Kidney (tissue), 14 donors: ENCODE measurements around the gene GALNT5. TPM values are rescaled to one million over a fixed set of nuclear protein-coding genes. Genes with fewer than 3 reads are reported as not detected.

Source experiments
- DNase-seq, 5 donors: peaks; one replicate each; pipeline ENCODE4 v3.0.0-alpha.2; 2013 to 2020
- FAIRE-seq: peaks from 2 replicates; lab custom pipeline; 2012; peaks lifted over from hg19 to GRCh38; lab: Jason Lieb, UNC
- H3K27ac ChIP-seq, 2 donors: one replicate each; pipeline ENCODE4 v1.7.0; 2013; ENCODE audit warnings: low read depth in 2 of 2, low read length in 2 of 2, inconsistent platforms in 1 of 2
- H3K27me3 ChIP-seq: one replicate; pipeline ENCODE4 v1.7.1; 2013; ENCODE audit warnings: low read length, inconsistent platforms; ENCODE audit not compliant: control insufficient read depth, insufficient read depth
- H3K36me3 ChIP-seq, 3 donors: one replicate each; pipeline versions ENCODE4 v1.7.0 to v1.7.1; 2013; ENCODE audit warnings: low read length in 3 of 3, control low read depth in 1 of 3, inconsistent platforms in 1 of 3; ENCODE audit not compliant: insufficient read depth in 3 of 3, control insufficient read depth in 2 of 3
- H3K4me1 ChIP-seq, 3 donors: one replicate each; pipeline versions ENCODE4 v1.7.0 to v1.7.1; 2013; ENCODE audit warnings: low read length in 3 of 3, inconsistent platforms in 1 of 3, low read depth in 1 of 3; ENCODE audit not compliant: control insufficient read depth in 2 of 3, insufficient read depth in 2 of 3
- H3K4me3 ChIP-seq, 3 donors: one replicate each; pipeline versions ENCODE4 v1.7.0 to v1.8.1; 2013; ENCODE audit warnings: low read length in 3 of 3, control low read depth in 1 of 3, inconsistent platforms in 1 of 3
- H3K9ac ChIP-seq, 3 donors: one replicate each; pipeline versions ENCODE4 v1.7.0 to v1.7.1; 2013; ENCODE audit warnings: low read length in 3 of 3, control low read depth in 1 of 3, inconsistent platforms in 1 of 3
- H3K9me3 ChIP-seq, 3 donors: one replicate each; pipeline versions ENCODE4 v1.7.0 to v1.7.1; 2013; ENCODE audit warnings: low read length in 3 of 3, control low read depth in 1 of 3, inconsistent platforms in 1 of 3; ENCODE audit not compliant: control insufficient read depth in 2 of 3, insufficient read depth in 1 of 3
- CTCF ChIP-seq: IDR thresholded peaks from 3 replicates; pipeline ENCODE4 v1.5.1; 2012; ENCODE audit warnings: mild to moderate bottlenecking, moderate library complexity, borderline replicate concordance; ENCODE audit not compliant: insufficient read depth; ENCODE audit errors: extremely low read depth
- intact Hi-C: fragments of 100-400 bp; cut with DNase I; formaldehyde crosslinking; loops from one replicate; pipeline ENCODE4 v1.11.1; 2022
- polyA plus RNA-seq: library from polyadenylated mRNA; stranded (reverse); fragments of 350-450 nt; fragmentation: Illumina TruSeq; extraction: RNeasy Lipid Tissue Mini Kit (QIAGEN cat#74804); gene quantifications from one replicate; pipeline ENCODE4 v1.2.3, GENCODE V29; 2014; ENCODE audit warnings: low read depth, low replicate concordance; ENCODE audit not compliant: insufficient read depth
- total RNA-seq: library from RNA; stranded (reverse); fragmentation: NEBNext Ultra II Directional; extraction: Animal tissue kit (Norgen Biotek cat#: 25700); gene quantifications from one replicate; pipeline ENCODE4 v1.2.1, GENCODE V29; 2021
- donor health status: control.
- donor health status: control.
- donor health status: control.
- donor health status: control.
- donor health status: control.
- donor health status: DM: yes; HTN: yes; CAD: no.
- donor health status: Normal renal cell carcinoma (clear cell type).

GALNT5 gene
- total and polyA plus RNA-seq, 2 donors from 2014 or later, result 0.06 to 0.47 TPM

- Histone ChIP-seq H3K9ac (no peak overlapping the region), H3K4me3 (no peak overlapping the region), H3K9me3 (no peaks in the 10 kb centered on the region), H3K4me1 (no peaks in the 10 kb centered on the region), H3K27me3 (no peaks in the 10 kb centered on the region), H3K27ac (no peak overlapping the region), H3K36me3 (no peaks in the 10 kb centered on the region)
- intact Hi-C loops, result no loop called here
- no peak for TF ChIP-seq CTCF
- DNase-seq, result peak in 3 of 5 donors; percentile 15 to 79 (median 70)
- no peak for FAIRE-seq
These were observed 47.6 kb downstream of the GALNT5 start for GRCh38 chr2:157304811-157305722.

GRCh38 chr2:157305723-157306110 is 48.2 kb downstream of the GALNT5 start:
- Histone ChIP-seq H3K27me3 (no peaks in the 10 kb centered on the region), H3K9me3 (no peaks in the 10 kb centered on the region), H3K4me1 (no peaks in the 10 kb centered on the region), H3K4me3 (no peak overlapping the region), H3K36me3 (no peaks in the 10 kb centered on the region), H3K9ac (no peak overlapping the region), H3K27ac (no peak overlapping the region)
- DNase-seq, result no peak
- no peak for TF ChIP-seq CTCF
- intact Hi-C loops, result no loop called here
- no peak for FAIRE-seq

GRCh38 chr2:157307021-157307420 is 49.5 kb downstream of the GALNT5 start:
- DNase-seq, result peak in 2 of 5 donors; percentile 22 to 23
- FAIRE-seq, result no peak
- Histone ChIP-seq H3K36me3 (no peaks in the 10 kb centered on the region), H3K27ac (no peak overlapping the region), H3K9me3 (no peaks in the 10 kb centered on the region), H3K4me1 (no peaks in the 10 kb centered on the region), H3K9ac (no peak overlapping the region), H3K4me3 (no peak overlapping the region), H3K27me3 (no peaks in the 10 kb centered on the region)
- TF ChIP-seq CTCF, result peak; percentile 3
- intact Hi-C loops, result no loop called here
